PC-9 (cell line): ENCODE measurements around the gene AKNAD1.

Source experiments
- EZH2 ChIP-seq: fragments of 200-600 bp; sonication (generic); IDR thresholded peaks from 2 replicates; pipeline ENCODE4 v1.8.0; 2017; ENCODE audit warnings: antibody characterized with exemption, low read depth
- TF ChIP-seq, protein P1 (sequence below): fragments of 200-600 bp; sonication (generic); conservative IDR thresholded peaks from 2 replicates; pipeline ENCODE4 v1.6.1; 2017; ENCODE audit warnings: mixed run types, antibody characterized with exemption, mild to moderate bottlenecking, moderate library complexity

DNA sequence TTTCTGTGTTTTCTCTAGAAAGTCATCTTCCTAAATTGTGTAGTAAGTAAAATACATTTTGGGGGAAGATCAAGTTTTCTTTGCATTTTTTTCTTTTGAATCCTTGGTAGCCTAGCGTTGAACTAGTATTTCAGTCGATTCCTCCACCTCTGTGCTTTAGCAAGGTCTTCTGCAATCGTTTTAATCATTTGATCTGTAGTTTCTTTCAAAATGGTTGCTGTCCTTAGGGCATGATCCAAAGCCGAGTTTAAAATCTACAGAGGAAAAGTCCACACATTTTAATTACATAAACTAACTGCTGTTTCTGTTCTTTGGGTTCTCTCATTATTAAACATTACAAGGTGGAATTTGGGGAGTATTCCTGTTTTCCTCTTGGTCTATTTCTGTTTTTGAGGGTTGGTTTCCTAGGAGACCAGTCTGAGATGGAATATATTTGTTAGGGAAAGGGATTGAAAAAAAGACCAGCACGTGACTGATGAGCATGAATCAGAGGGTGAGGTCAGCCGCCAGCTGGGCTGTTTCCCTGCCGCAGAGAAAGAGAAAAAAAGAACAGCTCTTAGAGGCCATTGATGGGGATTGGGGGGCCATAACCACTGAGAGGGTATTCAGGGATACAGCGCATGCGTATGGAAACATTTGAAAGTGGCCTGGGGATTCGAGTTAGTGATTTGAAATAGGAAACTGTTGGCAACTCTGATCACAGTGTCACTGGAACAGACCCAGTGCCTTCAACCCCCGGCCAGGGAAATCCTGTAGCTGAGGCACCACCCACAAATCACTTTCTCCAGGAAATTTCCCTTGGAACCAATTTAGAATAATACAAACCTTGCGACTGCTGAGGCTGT, 40.6 kb downstream of the AKNAD1 start:
- TF ChIP-seq, protein P1, sequence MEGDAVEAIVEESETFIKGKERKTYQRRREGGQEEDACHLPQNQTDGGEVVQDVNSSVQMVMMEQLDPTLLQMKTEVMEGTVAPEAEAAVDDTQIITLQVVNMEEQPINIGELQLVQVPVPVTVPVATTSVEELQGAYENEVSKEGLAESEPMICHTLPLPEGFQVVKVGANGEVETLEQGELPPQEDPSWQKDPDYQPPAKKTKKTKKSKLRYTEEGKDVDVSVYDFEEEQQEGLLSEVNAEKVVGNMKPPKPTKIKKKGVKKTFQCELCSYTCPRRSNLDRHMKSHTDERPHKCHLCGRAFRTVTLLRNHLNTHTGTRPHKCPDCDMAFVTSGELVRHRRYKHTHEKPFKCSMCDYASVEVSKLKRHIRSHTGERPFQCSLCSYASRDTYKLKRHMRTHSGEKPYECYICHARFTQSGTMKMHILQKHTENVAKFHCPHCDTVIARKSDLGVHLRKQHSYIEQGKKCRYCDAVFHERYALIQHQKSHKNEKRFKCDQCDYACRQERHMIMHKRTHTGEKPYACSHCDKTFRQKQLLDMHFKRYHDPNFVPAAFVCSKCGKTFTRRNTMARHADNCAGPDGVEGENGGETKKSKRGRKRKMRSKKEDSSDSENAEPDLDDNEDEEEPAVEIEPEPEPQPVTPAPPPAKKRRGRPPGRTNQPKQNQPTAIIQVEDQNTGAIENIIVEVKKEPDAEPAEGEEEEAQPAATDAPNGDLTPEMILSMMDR: no peak
- no peak for TF ChIP-seq EZH2
